Parathyroid adenoma (tissue), 2 donors: ENCODE measurements around the gene DMAC2.

Source experiments
- H2AFZ ChIP-seq: fragments of 300-600 bp; sonication (generic); one replicate; pipeline ENCODE4 v1.7.0; 2017; ENCODE audit warnings: antibody characterized with exemption, mild to moderate bottlenecking
- H3K27ac ChIP-seq: fragments of 300-600 bp; sonication (generic); one replicate; pipeline ENCODE4 v1.7.0; 2017
- H3K27me3 ChIP-seq: fragments of 300-600 bp; sonication (generic); one replicate; pipeline ENCODE4 v1.7.0; 2017; ENCODE audit warnings: low read length; ENCODE audit not compliant: control insufficient read depth, insufficient read depth
- H3K36me3 ChIP-seq: fragments of 300-600 bp; sonication (generic); one replicate; pipeline ENCODE4 v1.7.0; 2017; ENCODE audit warnings: low read length; ENCODE audit not compliant: control insufficient read depth, insufficient read depth
- H3K4me1 ChIP-seq: fragments of 300-600 bp; sonication (generic); one replicate; pipeline ENCODE4 v1.7.0; 2017; ENCODE audit warnings: control low read depth
- H3K4me2 ChIP-seq: fragments of 300-600 bp; sonication (generic); one replicate; pipeline ENCODE4 v1.7.0; 2017; ENCODE audit warnings: low read length
- H3K4me3 ChIP-seq: fragments of 300-600 bp; sonication (generic); one replicate; pipeline ENCODE4 v1.7.0; 2017; ENCODE audit warnings: low read depth, low read length
- H3K79me2 ChIP-seq: fragments of 300-600 bp; sonication (generic); one replicate; pipeline ENCODE4 v1.7.0; 2017; ENCODE audit warnings: control low read depth
- H3K9ac ChIP-seq: fragments of 300-600 bp; sonication (generic); one replicate; pipeline ENCODE4 v1.7.0; 2017; ENCODE audit warnings: mild to moderate bottlenecking
- H3K9me3 ChIP-seq: fragments of 300-600 bp; sonication (generic); one replicate; pipeline ENCODE4 v1.7.0; 2017; ENCODE audit warnings: low read length; ENCODE audit not compliant: control insufficient read depth
- TF ChIP-seq, protein P1 (sequence below): fragments of 300-600 bp; sonication (generic); IDR thresholded peaks from one replicate; pipeline ENCODE4 v1.7.0; 2017; ENCODE audit warnings: antibody characterized with exemption, mild to moderate bottlenecking
- donor health status: primary hyperparathyroidism.

Gene DMAC2

DNA sequence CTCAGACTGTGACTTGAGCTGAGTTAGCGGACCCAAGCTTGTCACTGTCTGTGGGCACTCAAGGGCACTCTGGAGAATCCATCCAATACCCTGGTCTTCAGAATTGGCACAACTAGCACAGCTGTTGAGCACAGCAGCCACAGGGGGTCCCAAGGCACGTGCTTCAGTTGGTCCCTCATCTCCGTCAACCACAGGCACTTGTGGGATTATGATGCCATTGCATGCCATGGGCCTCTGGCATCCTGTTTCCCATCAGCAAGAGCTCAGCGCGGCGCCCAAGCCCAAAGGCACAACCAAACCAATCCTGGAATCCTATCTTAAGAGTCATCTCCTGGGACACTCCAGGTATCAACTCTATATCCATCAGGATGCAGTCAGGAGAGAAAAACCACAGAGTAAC is 8.8 kb downstream of the DMAC2 start:
- Histone ChIP-seq H3K9ac (no peak overlapping the region), H3K9me3 (no peaks in the 10 kb centered on the region), H3K4me3 (peak overlapping the region; percentile 1), H3K4me2 (no peak overlapping the region), H3K4me1 (peaks cover 14% of the 10 kb centered on the region), H3K79me2 (no peaks in the 10 kb centered on the region), H2AFZ (no peak overlapping the region), H3K27me3 (no peaks in the 10 kb centered on the region), H3K27ac (no peak overlapping the region), H3K36me3 (no peaks in the 10 kb centered on the region)
- TF ChIP-seq, protein P1, sequence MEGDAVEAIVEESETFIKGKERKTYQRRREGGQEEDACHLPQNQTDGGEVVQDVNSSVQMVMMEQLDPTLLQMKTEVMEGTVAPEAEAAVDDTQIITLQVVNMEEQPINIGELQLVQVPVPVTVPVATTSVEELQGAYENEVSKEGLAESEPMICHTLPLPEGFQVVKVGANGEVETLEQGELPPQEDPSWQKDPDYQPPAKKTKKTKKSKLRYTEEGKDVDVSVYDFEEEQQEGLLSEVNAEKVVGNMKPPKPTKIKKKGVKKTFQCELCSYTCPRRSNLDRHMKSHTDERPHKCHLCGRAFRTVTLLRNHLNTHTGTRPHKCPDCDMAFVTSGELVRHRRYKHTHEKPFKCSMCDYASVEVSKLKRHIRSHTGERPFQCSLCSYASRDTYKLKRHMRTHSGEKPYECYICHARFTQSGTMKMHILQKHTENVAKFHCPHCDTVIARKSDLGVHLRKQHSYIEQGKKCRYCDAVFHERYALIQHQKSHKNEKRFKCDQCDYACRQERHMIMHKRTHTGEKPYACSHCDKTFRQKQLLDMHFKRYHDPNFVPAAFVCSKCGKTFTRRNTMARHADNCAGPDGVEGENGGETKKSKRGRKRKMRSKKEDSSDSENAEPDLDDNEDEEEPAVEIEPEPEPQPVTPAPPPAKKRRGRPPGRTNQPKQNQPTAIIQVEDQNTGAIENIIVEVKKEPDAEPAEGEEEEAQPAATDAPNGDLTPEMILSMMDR: no peak

DNA sequence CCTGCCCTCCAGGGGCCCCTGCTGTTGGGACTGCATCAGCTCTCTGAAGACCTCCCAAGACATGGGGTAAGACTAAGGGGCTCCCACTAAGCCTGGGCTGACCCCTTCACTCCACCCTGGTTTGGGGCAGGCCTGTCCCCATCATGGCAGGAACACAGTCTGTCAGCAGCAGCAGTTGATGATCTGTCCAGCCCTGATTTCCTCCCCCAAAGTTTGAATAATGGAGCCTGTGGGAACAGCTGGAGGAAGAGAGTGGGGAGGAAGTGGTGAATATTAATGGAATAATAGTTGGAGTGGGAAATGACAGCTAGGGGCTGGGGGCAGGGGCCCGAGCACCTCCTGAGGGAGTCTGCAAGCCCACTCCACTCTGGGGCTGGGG is 11.2 kb downstream of the DMAC2 start:
- Histone ChIP-seq H3K79me2 (no peaks in the 10 kb centered on the region), H3K27ac (peak overlapping the region; percentile 73), H3K4me3 (peak overlapping the region; percentile 55), H3K9ac (no peak overlapping the region), H3K9me3 (no peaks in the 10 kb centered on the region), H3K27me3 (no peaks in the 10 kb centered on the region), H3K36me3 (no peaks in the 10 kb centered on the region), H2AFZ (peak overlapping the region; percentile 80), H3K4me2 (peak overlapping the region; percentile 81), H3K4me1 (peaks cover 14% of the 10 kb centered on the region)
- TF ChIP-seq, protein P1: no peak

DNA sequence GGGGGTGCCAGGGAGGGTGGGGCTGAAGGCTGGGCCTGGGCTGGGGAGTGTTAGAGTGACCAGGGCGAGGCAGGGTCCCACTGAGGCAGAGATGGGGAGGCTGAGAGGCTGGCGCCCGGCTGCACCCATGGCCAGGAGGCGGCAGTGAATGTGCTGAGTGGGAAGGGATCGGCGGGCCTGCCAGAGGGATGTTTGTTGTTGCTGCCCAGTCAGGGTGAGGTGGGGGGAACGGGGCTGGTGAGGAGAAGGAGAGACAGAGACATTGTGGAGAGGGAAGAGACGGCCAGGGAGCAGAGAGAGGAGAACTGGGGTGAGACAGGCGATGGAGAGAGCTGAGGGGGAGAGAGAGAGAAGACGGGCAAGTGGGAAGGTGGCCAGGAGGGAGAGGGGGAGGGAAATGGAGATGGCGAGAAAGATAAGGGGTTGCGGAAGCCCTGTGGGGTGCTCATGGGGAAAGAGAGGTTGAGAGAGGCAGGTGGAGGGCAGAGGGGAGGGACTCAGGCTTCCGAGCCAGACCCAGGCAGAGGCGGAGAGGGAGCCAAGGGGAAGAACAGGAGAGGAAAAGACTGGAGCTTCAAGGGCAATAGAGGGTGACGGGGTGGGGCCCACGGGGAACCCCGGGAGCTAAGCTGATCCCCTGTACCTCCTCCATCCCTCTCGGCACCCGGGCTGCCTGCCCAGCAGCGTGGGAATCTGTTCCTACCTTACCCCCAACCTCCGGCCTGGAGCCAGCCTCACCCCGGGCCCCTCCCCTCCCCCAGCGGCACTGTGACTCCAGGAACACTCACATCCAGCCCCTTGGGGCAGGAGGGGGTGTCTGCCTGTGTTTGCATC is 11.8 kb downstream of the DMAC2 start:
- Histone ChIP-seq H3K4me1 (peaks cover 14% of the 10 kb centered on the region), H3K36me3 (no peaks in the 10 kb centered on the region), H3K27ac (peak overlapping the region; percentile 73)

DNA sequence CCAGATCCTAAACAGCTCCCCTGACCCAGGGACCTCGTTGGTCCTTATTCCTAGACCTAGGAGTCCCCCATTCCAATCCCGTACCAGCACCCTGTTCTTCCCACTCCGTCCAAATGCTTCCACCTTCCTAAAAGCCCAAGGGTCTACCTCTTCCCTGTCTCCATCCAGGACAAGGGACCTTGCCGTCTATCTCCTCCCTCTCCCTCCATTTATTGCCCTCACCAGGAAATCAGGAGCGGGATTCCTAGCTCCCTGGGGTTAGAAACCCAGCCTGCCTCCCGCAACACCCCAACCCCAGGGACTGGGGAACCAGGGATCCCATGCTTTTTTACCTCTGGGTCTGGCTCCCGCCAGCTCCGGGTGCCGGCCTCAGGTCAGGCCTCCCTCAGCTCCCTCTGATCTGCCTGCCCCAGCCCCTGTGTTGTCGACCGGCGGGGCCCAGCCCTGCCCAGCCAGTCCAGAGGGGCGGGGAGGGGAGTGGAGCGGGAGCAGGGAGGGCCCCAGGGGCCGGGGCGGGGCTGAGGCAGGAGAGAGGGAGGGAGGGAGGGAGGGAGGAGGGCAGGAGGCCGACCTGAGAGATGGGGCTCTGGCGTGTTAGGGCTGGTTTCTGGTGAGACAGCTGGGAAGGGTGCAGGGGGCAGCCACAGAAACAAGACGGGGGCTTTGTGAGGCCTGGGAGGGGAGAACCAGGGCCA is 12.6 kb downstream of the DMAC2 start, which contains the start of gene B3GNT8:
Gene B3GNT8, minus strand, starts transcription at position 423 of the 695 bp plus-strand sequence. CDS start 596 bp downstream, outside the sequence.
- Histone ChIP-seq H3K4me2 (peak within 1 kb of the TSS; percentile 86), H3K9me3 (no peaks in the 10 kb centered on the region), H3K27me3 (no peaks in the 10 kb centered on the region), H3K9ac (no peak within 1 kb of the TSS), H3K4me1 (peaks cover 14% of the 10 kb centered on the region), H3K36me3 (no peaks in the 10 kb centered on the region), H3K27ac (peak within 1 kb of the TSS; percentile 73), H2AFZ (peak within 1 kb of the TSS; percentile 80), H3K79me2 (no peaks in the 10 kb centered on the region), H3K4me3 (peak within 1 kb of the TSS; percentile 71)
- TF ChIP-seq, protein P1: no peak

More for the DNA sequence above, 11.8 kb downstream of the DMAC2 start:
- H3K4me3 ChIP-seq: peak overlapping the region; percentile 55
- H2AFZ ChIP-seq: peak overlapping the region; percentile 80
- H3K4me2 ChIP-seq: peak overlapping the region; percentile 81
- no peaks in the 10 kb centered on the region for H3K9me3 ChIP-seq
- H3K9ac ChIP-seq: no peak overlapping the region
- no peaks in the 10 kb centered on the region for H3K79me2 ChIP-seq
- TF ChIP-seq, protein P1: no peak
- no peaks in the 10 kb centered on the region for H3K27me3 ChIP-seq
